K562 (cell line): ENCODE results near the gene RCL1. TPM values are rescaled to one million over a fixed set of nuclear protein-coding genes. Genes with fewer than 3 reads are reported as not detected.

Experiments
- BRF1 ChIP-seq: IDR thresholded peaks from 3 replicates; pipeline ENCODE4 v1.6.1; 2011; ENCODE audit warnings: borderline replicate concordance, mild to moderate bottlenecking; ENCODE audit not compliant: insufficient read length; ENCODE audit errors: extremely low read depth
- CEBPB ChIP-seq: fragments of 450-650 bp; IDR thresholded peaks from 2 replicates; pipeline ENCODE4 v1.6.1; 2016; ENCODE audit warnings: missing genetic modification characterization, missing compliant biosample characterization
- CHCHD3 ChIP-seq: fragments of 250-450 bp; sonication (Bioruptor Pico); IDR thresholded peaks from 2 replicates; pipeline ENCODE4 v2.1.2; 2022; ENCODE audit warnings: mild to moderate bottlenecking
- CHD4 ChIP-seq: fragments of 200-600 bp; sonication (generic); IDR thresholded peaks from 3 replicates; pipeline ENCODE4 v1.6.1; 2012; ENCODE audit warnings: low read depth, mild to moderate bottlenecking, mixed read lengths, low read length, inconsistent platforms; ENCODE audit not compliant: insufficient read depth, insufficient replicate concordance, poor library complexity, severe bottlenecking
- ELK1 ChIP-seq: sonication (generic); formaldehyde crosslinking; IDR thresholded peaks from 2 replicates; pipeline ENCODE4 v1.8.1; 2022; ENCODE audit warnings: missing genetic modification reagents
- FOXP1 ChIP-seq: sonication (generic); formaldehyde crosslinking; IDR thresholded peaks from 2 replicates; pipeline ENCODE4 v1.8.0; 2022; ENCODE audit warnings: mild to moderate bottlenecking, missing genetic modification reagents
- GATA2 ChIP-seq: sonication (generic); formaldehyde crosslinking; IDR thresholded peaks from 2 replicates; pipeline ENCODE4 v1.4.0; 2020; ENCODE audit warnings: mild to moderate bottlenecking, missing genetic modification reagents
- HDAC1 ChIP-seq, 2 experiments: fragments of 450-650 bp; IDR thresholded peaks; 2 replicates each; pipeline ENCODE4 v1.6.1; 2016 to 2017; ENCODE audit warnings: inconsistent platforms in 1 of 2, mild to moderate bottlenecking in 1 of 2, moderate library complexity in 1 of 2
- ID3 ChIP-seq, 2 experiments: fragments of 250-450 bp in 1 of 2; fragments of 450-650 bp in 1 of 2; sonication (Bioruptor Pico) in 1 of 2; IDR thresholded peaks; 2 replicates each; pipeline versions ENCODE4 v1.6.1 to v1.8.0; 2016 to 2021; ENCODE audit warnings: mild to moderate bottlenecking in 2 of 2, moderate library complexity in 2 of 2, missing compliant biosample characterization in 1 of 2, missing genetic modification characterization in 1 of 2
- JUND ChIP-seq, 2 experiments: IDR thresholded peaks; 2 replicates in 1 of 2; 3 replicates in 1 of 2; pipeline ENCODE4 v1.6.1; 2011; ENCODE audit warnings: borderline replicate concordance in 2 of 2, low read depth in 2 of 2, low read length in 2 of 2, improper control_type of control experiment in 1 of 2, missing biosample characterization in 1 of 2, missing genetic modification characterization in 1 of 2, missing genetic modification reagents in 1 of 2
- MAFF ChIP-seq: IDR thresholded peaks from 2 replicates; pipeline ENCODE4 v1.6.1; 2012; ENCODE audit warnings: low read length, improper control_type of control experiment
- MCM7 ChIP-seq, 2 experiments: fragments of 450-650 bp; IDR thresholded peaks; 2 replicates each; pipeline ENCODE4 v1.6.1; 2016 to 2018
- NBN ChIP-seq: fragments of 450-650 bp; IDR thresholded peaks from 2 replicates; pipeline ENCODE4 v1.6.1; 2016; ENCODE audit warnings: low read depth, mild to moderate bottlenecking
- NFRKB ChIP-seq: fragments of 450-650 bp; IDR thresholded peaks from 2 replicates; pipeline ENCODE4 v1.6.1; 2016; ENCODE audit warnings: low read depth
- PHF8 ChIP-seq: fragments of 200-600 bp; sonication (generic); IDR thresholded peaks from 2 replicates; pipeline ENCODE4 v1.6.1; 2012; ENCODE audit warnings: mixed run types, mild to moderate bottlenecking, inconsistent platforms, low read length, moderate library complexity, borderline replicate concordance
- POU5F1 ChIP-seq: fragments of 150-350 bp; IDR thresholded peaks from 2 replicates; pipeline ENCODE4 v1.6.1; 2014; ENCODE audit warnings: borderline replicate concordance, low read length, low read depth, mild to moderate bottlenecking; ENCODE audit not compliant: partially characterized antibody
- PRPF4 ChIP-seq: fragments of 200-400 bp; formaldehyde crosslinking; IDR thresholded peaks from one replicate; pipeline ENCODE4 v1.6.1; 2017; ENCODE audit warnings: low read length, low read depth, mild to moderate bottlenecking; ENCODE audit not compliant: insufficient read depth, poor library complexity, severe bottlenecking
- SRSF9 ChIP-seq: fragments of 200-400 bp; formaldehyde crosslinking; IDR thresholded peaks from 2 replicates; pipeline ENCODE4 v1.6.1; 2017; ENCODE audit warnings: low read depth, low read length, borderline replicate concordance
- THRB ChIP-seq: fragments of 450-650 bp; formaldehyde crosslinking; conservative IDR thresholded peaks from 2 replicates; pipeline ENCODE4 v1.4.0; 2022; ENCODE audit warnings: mild to moderate bottlenecking, missing genetic modification characterization
- ZNF740 ChIP-seq, 3 experiments: fragments of 200-800 bp in 1 of 3; sonication (Bioruptor generic) in 1 of 3; sonication (generic) in 1 of 3; formaldehyde crosslinking in 1 of 3; IDR thresholded peaks; 2 replicates each; pipeline versions ENCODE4 v1.6.1 to v1.8.0; 2016 to 2022; ENCODE audit warnings: mild to moderate bottlenecking in 2 of 3, missing compliant biosample characterization in 2 of 3, missing genetic modification characterization in 2 of 3, missing genetic modification reagents in 1 of 3
- ZNF77 ChIP-seq: fragments of 250-450 bp; sonication (Bioruptor Pico); IDR thresholded peaks from 2 replicates; pipeline ENCODE4 v1.5.0; 2020
- ZNF830 ChIP-seq: fragments of 250-450 bp; sonication (Bioruptor Pico); IDR thresholded peaks from 2 replicates; pipeline ENCODE4 v1.5.0; 2021; ENCODE audit warnings: mild to moderate bottlenecking
- polyA plus RNA-seq, 8 experiments: library from polyadenylated mRNA; depleted of rRNA in 4 of 8; stranded (reverse) in 5 of 8; unstranded in 3 of 8; fragments of >200 nt; fragmentation: Nextera tagmentation in 2 of 8; fragmentation: Illumina TruSeq in 1 of 8; extraction: Ambion mirVana in 2 of 8; extraction: Trizol in 1 of 8; gene quantifications; 2 replicates each; pipeline versions ENCODE4 v1.2.1 to v1.2.3, GENCODE V29; 2011 to 2014; ENCODE audit warnings: inconsistent platforms in 1 of 8, missing spikeins in 1 of 8
- total RNA-seq, 7 experiments: library from RNA; depleted of rRNA in 6 of 7; stranded (reverse); fragments of >200 nt in 6 of 7; fragmentation: Illumina TruSeq in 2 of 7; extraction: Trizol in 2 of 7; gene quantifications; 2 replicates each; pipeline versions ENCODE4 v1.2.1 to v1.2.3, GENCODE V29; 2011 to 2021; ENCODE audit warnings: low replicate concordance in 1 of 7

Gene RCL1
- total and polyA plus RNA-seq, 9 of the 15 experiments (the other 6 are each of a cell fraction or from before 2014, with no cell fraction given): 24.0 to 67.7 (median 38.6) TPM

- TF ChIP-seq PRPF4: no peak
- no peak for TF ChIP-seq SRSF9
- TF ChIP-seq CHCHD3 (CRISPR knock-in tag): no peak
- peak; percentile 74; the same call in 1 of the 2 replicates for TF ChIP-seq NBN
- no peak for TF ChIP-seq MAFF
- TF ChIP-seq PHF8: no peak
- TF ChIP-seq NFRKB: no peak
- TF ChIP-seq FOXP1 (CRISPR knock-in tag): no peak
- no peak for TF ChIP-seq THRB
- no peak for TF ChIP-seq ZNF830 (CRISPR knock-in tag)
- peak; percentile 26; the same call in 1 of the 2 replicates for TF ChIP-seq JUND (IDR thresholded peaks at IDR 0.05; ENCODE audit: borderline replicate concordance, low read depth, low read length)
- TF ChIP-seq JUND (tag; IDR thresholded peaks at IDR 0.05; ENCODE audit: borderline replicate concordance, low read depth, low read length): peak; percentile 73; the same call in 1 of the 3 replicates
- TF ChIP-seq MCM7 (IDR thresholded peaks at IDR 0.05): no peak
- no peak for TF ChIP-seq BRF1
- no peak for TF ChIP-seq ZNF740 (CRISPR knock-in tag; IDR thresholded peaks at IDR 0.05)
- TF ChIP-seq ZNF740 (tag; IDR thresholded peaks at IDR 0.05): no peak
- TF ChIP-seq POU5F1: no peak
- no peak for TF ChIP-seq ID3 (CRISPR knock-in tag; IDR thresholded peaks at IDR 0.05)
- TF ChIP-seq ID3 (tag; IDR thresholded peaks at IDR 0.05): 0 out of 2 replicates have a peak, but pooled peaks have one; percentile 50
- no peak for TF ChIP-seq ELK1 (CRISPR knock-in tag)
- TF ChIP-seq CHD4: no peak
- peak in 1 of 2 experiments; percentile 93; a peak in 2 of 4 replicates for TF ChIP-seq HDAC1 (IDR thresholded peaks at IDR 0.05)
- no peak; the same call in 1 of the 2 replicates for TF ChIP-seq GATA2 (CRISPR knock-in tag)
- TF ChIP-seq CEBPB (tag): no peak
- no peak for TF ChIP-seq ZNF77
Measured at GRCh38 chr9:4852419-4852818, 59.7 kb downstream of the RCL1 start (continued).
